Astrocyte of the cerebellum (primary cell): ENCODE data around the gene IGF2BP2.

Source experiments
- DNase-seq: peaks from one replicate; pipeline ENCODE4 v3.0.0-alpha.2; 2011; ENCODE audit warnings: low read depth
- H3K4me3 ChIP-seq: 2 replicates; pipeline ENCODE4 v1.5.1; 2011; ENCODE audit warnings: mild to moderate bottlenecking, low read depth, low read length, moderate library complexity
- CTCF ChIP-seq: IDR thresholded peaks from 2 replicates; pipeline ENCODE4 v1.5.1; 2012; ENCODE audit warnings: low read length, low read depth, moderate library complexity, mild to moderate bottlenecking; ENCODE audit errors: missing control alignments
- in situ Hi-C: cut with HindIII; loops from 2 replicates; pipeline ENCODE4 v1.10.0; 2017; ENCODE audit warnings: low sequenced_read_pairs

The IGF2BP2 gene

DNA sequence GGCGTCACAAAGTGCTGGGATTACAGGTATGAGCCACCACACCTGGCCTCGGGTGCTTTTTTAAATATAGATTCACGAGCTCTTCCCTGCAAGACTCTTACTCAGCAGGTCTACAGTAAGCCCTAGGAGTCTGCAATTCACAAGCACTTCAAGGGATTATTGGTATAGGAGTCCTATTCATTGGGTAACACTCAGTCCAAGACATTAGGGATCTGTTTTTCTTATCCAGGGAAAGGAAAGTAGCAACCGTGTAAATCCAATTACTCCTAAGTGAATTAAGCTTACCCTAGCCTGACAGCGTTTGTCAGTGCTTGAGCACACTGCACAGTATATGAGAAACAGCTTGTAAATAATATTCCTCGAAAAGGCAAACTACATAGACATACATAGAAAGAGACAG, 128.8 kb downstream of the IGF2BP2 start:
- DNase-seq, result no peak
- in situ Hi-C loops, result loop anchor here (25.0 kb wide), 1 partner anchor 216 kb away; no protein-coding TSS in a partner anchor
- TF ChIP-seq CTCF, result no peak
- H3K4me3 ChIP-seq, result no peak overlapping the region

- TF ChIP-seq CTCF, result no peak
- DNase-seq, result no peak
- H3K4me3 ChIP-seq, result no peak overlapping the region
- in situ Hi-C loops, result loop anchor here (25.0 kb wide), 1 partner anchor 218 kb away; no protein-coding TSS in a partner anchor
These were observed 130.7 kb downstream of the IGF2BP2 start for GRCh38 chr3:185693985-185694653.

DNA sequence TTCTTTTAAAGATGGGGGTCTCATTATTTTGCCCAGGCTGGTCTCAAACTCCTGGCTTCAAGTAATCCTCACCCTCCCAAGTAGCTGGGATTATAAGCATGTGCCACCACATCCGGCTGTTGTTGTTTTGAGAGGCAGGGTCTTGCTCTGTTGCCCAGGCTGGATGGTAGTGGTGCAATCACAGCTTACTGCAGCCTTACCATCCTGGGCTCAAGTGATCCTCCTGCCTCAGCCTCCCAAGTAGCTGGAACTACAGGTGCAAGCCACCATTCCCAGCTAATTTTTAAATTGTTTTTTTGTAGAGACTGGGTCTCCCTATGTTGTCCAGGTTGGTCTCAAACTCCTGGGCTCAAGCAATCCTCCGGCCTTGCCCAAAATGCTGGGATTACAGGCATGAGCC, 133.2 kb downstream of the IGF2BP2 start:
- no peak overlapping the region for H3K4me3 ChIP-seq
- in situ Hi-C loops, result loop anchor here (25.0 kb wide), 1 partner anchor 221 kb away; no protein-coding TSS in a partner anchor
- no peak for DNase-seq
- TF ChIP-seq CTCF, result no peak

- in situ Hi-C loops, result loop anchor here (5.0 to 25.0 kb wide), 2 partner anchors 130 to 225 kb away; no protein-coding TSS in a partner anchor
- no peak overlapping the region for H3K4me3 ChIP-seq
- no peak for DNase-seq
- no peak for TF ChIP-seq CTCF
These were observed 137.5 kb downstream of the IGF2BP2 start for GRCh38 chr3:185687271-185687878.

DNA sequence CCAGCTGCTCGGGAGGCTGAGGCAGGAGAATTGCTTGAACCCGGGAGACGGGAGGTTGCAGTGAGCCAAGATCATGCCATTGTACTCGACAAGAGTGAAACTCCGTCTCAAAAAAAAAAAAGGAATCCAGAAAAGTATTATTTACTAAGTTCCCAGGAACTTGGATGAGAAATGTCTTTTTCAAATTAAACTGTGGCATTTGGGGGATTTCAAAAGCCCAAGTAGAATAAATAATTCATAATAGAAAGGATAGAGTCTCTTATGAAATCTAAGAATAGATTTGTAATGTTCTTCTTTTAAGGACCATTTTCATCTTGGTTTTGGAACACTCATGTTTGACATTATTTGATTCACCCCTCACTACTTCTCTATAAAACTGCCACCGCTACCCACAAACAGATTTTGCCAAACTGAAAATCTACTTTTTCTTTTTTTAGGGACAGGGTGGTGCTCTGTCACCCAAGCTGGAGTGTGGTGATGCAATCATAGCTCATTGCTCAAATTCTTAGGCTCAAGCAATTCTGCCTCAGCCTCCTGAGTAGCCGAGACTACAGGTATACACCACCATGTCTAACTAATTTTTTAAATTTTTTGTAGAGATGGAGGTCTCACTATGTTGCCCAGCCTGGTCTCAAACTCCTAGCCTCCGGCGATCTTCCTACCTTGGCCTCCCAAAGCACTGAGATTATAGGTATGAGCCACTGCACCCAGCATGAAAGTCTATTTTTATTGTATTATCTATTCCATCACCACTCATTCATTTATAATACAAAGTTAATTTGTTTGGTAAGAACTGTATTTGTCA, 139.4 kb downstream of the IGF2BP2 start:
- DNase-seq, result no peak
- no peak overlapping the region for H3K4me3 ChIP-seq
- no peak for TF ChIP-seq CTCF
- in situ Hi-C loops, result loop anchor here (5.0 to 25.0 kb wide), 2 partner anchors 132 to 227 kb away; no protein-coding TSS in a partner anchor

GRCh38 chr3:185680231-185680630, 144.6 kb downstream of the IGF2BP2 start:
- in situ Hi-C loops, result loop anchor here (25.0 kb wide), 1 partner anchor 232 kb away; no protein-coding TSS in a partner anchor
- no peak overlapping the region for H3K4me3 ChIP-seq
- no peak for DNase-seq
- TF ChIP-seq CTCF, result no peak
